PC-9 (cell line): ENCODE data around the gene EXD3.

Experiments
- EZH2 ChIP-seq: fragments of 200-600 bp; sonication (generic); IDR thresholded peaks from 2 replicates; pipeline ENCODE4 v1.8.0; 2017; ENCODE audit warnings: antibody characterized with exemption, low read depth
- TF ChIP-seq, protein P1 (sequence below): fragments of 200-600 bp; sonication (generic); conservative IDR thresholded peaks from 2 replicates; pipeline ENCODE4 v1.6.1; 2017; ENCODE audit warnings: mixed run types, antibody characterized with exemption, mild to moderate bottlenecking, moderate library complexity

DNA sequence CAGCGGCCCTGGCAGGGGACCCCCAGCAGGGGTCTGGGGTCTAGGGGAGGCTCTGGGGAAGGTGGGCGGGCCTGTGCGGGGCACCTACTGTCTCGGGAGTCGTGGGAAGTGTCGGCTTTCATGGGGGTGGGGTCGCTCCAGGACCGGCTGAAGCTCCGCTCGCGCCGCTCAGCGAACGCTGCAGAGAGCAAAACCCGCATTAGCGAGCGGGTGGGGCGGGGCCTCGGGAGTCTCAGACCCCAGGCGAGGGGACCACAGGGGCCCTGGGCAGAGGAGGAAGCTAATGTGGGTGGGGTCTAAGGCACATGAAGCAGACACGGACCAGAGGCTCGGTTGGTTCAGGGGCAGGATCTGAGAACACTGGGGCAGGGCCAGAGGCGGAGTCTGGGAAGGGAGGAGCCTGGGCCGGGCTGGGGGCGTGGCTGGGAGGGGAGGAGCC is 30.7 kb upstream of the EXD3 start:
- no peak for TF ChIP-seq EZH2
- TF ChIP-seq, protein P1, sequence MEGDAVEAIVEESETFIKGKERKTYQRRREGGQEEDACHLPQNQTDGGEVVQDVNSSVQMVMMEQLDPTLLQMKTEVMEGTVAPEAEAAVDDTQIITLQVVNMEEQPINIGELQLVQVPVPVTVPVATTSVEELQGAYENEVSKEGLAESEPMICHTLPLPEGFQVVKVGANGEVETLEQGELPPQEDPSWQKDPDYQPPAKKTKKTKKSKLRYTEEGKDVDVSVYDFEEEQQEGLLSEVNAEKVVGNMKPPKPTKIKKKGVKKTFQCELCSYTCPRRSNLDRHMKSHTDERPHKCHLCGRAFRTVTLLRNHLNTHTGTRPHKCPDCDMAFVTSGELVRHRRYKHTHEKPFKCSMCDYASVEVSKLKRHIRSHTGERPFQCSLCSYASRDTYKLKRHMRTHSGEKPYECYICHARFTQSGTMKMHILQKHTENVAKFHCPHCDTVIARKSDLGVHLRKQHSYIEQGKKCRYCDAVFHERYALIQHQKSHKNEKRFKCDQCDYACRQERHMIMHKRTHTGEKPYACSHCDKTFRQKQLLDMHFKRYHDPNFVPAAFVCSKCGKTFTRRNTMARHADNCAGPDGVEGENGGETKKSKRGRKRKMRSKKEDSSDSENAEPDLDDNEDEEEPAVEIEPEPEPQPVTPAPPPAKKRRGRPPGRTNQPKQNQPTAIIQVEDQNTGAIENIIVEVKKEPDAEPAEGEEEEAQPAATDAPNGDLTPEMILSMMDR = no peak
